PFSK-1 (cell line): ENCODE data around the gene LINC01488.

Source experiments
- FOXP2 ChIP-seq: optimal IDR thresholded peaks from 2 replicates; pipeline ENCODE3; 2011; ENCODE audit warnings: borderline replicate concordance, control low read depth, inconsistent platforms; ENCODE audit not compliant: insufficient read depth; ENCODE audit errors: extremely low read length, extremely low read depth
- POLR2AphosphoS5 ChIP-seq: IDR thresholded peaks from 2 replicates; pipeline ENCODE4 v1.6.1; 2012; ENCODE audit warnings: low read depth, mild to moderate bottlenecking, control low read depth, low read length, moderate library complexity
- REST ChIP-seq, 2 experiments: IDR thresholded peaks; 2 replicates each; pipeline versions ENCODE4 v1.6.1 to v1.8.0; 2011 to 2012; ENCODE audit warnings: low read depth in 2 of 2, low read length in 2 of 2, control low read depth in 1 of 2, inconsistent platforms in 1 of 2, mild to moderate bottlenecking in 1 of 2, moderate library complexity in 1 of 2; ENCODE audit not compliant: insufficient read depth in 1 of 2
- SIN3A ChIP-seq: IDR thresholded peaks from 2 replicates; pipeline ENCODE4 v1.6.1; 2012; ENCODE audit warnings: mild to moderate bottlenecking, low read length, moderate library complexity, borderline replicate concordance; ENCODE audit not compliant: insufficient read depth
- TAF1 ChIP-seq: IDR thresholded peaks from 2 replicates; pipeline ENCODE4 v1.6.1; 2012; ENCODE audit warnings: low read length, control low read depth, borderline replicate concordance; ENCODE audit not compliant: insufficient read depth

LINC01488 gene

DNA sequence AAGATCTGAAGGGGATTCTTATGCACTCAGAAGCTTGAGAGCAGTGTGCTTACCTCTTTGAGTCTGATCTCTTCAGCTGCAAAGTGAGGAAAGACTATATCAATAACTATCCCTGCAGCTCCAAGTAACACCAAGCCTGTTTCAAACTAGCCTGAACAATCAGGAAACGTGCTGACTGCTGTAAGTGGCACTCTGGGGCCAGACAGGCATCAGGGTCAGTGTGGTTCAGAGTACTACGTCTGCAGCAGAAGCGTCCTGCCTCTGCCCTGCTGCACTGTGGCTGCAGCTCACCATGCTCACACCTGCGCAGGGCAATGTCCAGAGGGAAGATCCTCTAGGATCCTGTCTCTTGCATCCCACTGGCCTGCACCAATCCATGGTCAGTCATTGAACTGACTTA is 25.5 kb upstream of the LINC01488 start:
- no peak for TF ChIP-seq TAF1
- no peak for TF ChIP-seq REST (IDR thresholded peaks at IDR 0.05; ENCODE audit: insufficient read depth in 1 of 2, low read depth in 2 of 2, low read length in 2 of 2)
- no peak for TF ChIP-seq SIN3A
- TF ChIP-seq POLR2AphosphoS5, result no peak
- no peak for TF ChIP-seq FOXP2

DNA sequence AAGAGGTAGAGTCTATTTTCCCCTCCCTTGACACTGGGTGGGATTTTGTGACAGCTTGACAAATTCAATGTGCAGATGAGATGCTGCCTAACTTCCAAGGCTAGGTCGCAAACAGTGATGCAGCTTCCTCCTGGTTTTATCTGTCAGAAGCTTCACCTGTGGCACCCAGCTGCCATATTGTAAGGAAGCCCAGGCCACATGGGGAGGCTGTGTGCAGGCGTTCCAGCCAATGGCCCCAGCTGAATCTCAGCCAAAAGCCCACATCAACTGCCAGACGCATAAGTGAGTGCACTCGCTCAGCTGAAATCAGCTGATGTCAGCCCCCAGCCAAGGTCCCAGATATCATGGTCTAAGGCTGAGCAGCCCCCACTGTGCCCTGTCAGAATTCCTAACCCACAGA is 24.8 kb upstream of the LINC01488 start:
- TF ChIP-seq TAF1, result no peak
- TF ChIP-seq POLR2AphosphoS5, result no peak
- no peak for TF ChIP-seq SIN3A
- no peak for TF ChIP-seq REST (IDR thresholded peaks at IDR 0.05; ENCODE audit: insufficient read depth in 1 of 2, low read depth in 2 of 2, low read length in 2 of 2)
- no peak for TF ChIP-seq FOXP2

GRCh38 chr11:69459848-69460539 is 21.5 kb upstream of the LINC01488 start:
- no peak for TF ChIP-seq FOXP2
- TF ChIP-seq POLR2AphosphoS5, result no peak
- TF ChIP-seq SIN3A, result no peak
- no peak for TF ChIP-seq TAF1

DNA sequence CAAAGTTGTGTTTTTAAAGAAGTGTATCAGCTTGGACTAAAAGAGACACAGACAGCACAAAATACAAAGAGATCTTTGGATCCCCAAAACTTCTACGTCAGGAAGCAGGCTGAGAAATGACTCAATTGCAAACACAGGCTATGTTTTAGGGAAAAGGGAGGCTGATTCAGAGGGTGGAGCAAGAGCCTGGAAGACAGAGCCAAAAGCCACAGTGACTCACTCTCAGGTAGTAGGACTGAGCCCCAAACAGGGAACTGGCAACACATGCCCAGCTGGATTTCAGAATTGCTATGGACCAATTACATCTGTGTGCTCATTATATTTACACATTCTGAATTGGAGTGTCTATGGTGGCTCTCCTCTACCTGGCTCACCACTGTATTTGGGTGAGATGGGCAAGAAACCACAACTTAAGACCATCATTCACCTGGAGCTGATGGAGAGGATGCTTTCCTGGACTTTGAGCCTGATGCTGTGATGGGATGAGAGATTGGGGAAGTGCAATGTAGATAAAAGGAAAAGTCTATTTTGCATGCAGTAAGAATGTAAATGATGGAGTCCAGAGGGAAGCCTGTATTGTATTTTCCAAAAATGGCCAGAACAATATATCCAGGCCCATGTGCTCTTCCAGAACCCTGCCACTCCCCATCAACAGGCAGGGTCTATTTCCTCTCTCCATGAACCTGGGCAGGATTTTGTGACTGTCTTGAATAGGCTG is 20.8 kb upstream of the LINC01488 start:
- TF ChIP-seq FOXP2 (no peak), POLR2AphosphoS5 (no peak), SIN3A (no peak), TAF1 (no peak), REST (IDR thresholded peaks at IDR 0.05; ENCODE audit: insufficient read depth in 1 of 2, low read depth in 2 of 2, low read length in 2 of 2) (no peak)

DNA sequence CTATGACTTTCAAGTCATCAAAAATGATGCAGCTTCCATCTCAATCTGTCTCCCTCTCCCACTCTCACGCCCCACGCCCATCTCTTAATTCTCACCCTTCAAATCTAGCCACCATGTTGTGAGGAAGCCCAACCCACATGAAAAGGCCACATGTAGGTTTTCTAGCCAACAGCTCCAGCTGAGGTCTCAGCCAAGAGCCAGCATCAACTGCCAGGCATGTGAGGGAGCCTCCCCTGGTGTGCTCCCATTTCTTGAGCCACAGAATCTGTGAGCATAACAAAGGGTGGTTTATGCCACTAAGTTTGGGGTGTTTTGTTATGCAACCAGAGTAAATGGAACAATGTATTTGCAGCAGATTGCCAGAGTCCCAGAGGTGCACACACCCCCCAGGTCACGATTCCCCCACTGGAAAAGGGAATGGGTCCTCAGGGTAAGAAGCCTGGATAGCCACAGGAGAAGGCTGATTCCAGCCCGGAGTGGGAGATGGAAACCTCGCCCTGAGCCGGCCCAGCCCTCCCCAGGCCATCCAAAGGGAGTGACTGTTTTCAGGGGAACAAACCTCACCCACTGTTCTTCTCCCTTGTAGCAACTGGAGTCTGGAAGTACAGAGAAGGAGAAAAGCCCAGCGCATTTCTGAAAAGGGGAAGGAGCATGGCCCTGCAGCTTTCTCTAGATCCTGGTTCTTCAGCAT is 20.0 kb upstream of the LINC01488 start:
- no peak for TF ChIP-seq SIN3A
